SK-N-SH (cell line): ENCODE measurements around the gene NRG3. TPM values are rescaled to one million over a fixed set of nuclear protein-coding genes. Genes with fewer than 3 reads are reported as not detected.

Source experiments
- CTCF ChIA-PET: fragments of 300-600, 350-600 bp; formaldehyde crosslinking; extraction: SDS; loops from one replicate; lab custom pipeline; 2021; lab: Yijun Ruan, JAX
- POLR2A ChIA-PET: fragments of 350-600 bp; sonication (Branson Sonifier 250); formaldehyde crosslinking; extraction: SDS; loops from one replicate; lab custom pipeline; 2020; ENCODE audit warnings: antibody characterized with exemption, inconsistent platforms; lab: Yijun Ruan, JAX
- DNase-seq: peaks from one replicate; pipeline ENCODE4 v3.0.0; 2012
- H2AFZ ChIP-seq: fragments of 200-600 bp; sonication (generic); 2 replicates; pipeline ENCODE4 v1.8.1; 2016; ENCODE audit warnings: antibody characterized with exemption, mild to moderate bottlenecking, low read depth
- H3F3A ChIP-seq: fragments of 200-600 bp; sonication (generic); replicated peaks from 2 replicates; pipeline ENCODE3; 2016; ENCODE audit warnings: antibody characterized with exemption, mild to moderate bottlenecking; ENCODE audit not compliant: insufficient read depth
- H3K27ac ChIP-seq, 2 experiments: fragments of 200-500 bp in 1 of 2; fragments of 200-600 bp in 1 of 2; sonication (Bioruptor generic) in 1 of 2; sonication (generic), shearing (Covaris generic) in 1 of 2; 2 replicates each; pipeline versions ENCODE4 v1.5.1 to v1.6.1; 2014 to 2016; ENCODE audit warnings: low read depth in 2 of 2, inconsistent platforms in 1 of 2, low read length in 1 of 2, mild to moderate bottlenecking in 1 of 2, mixed read lengths in 1 of 2
- H3K27me3 ChIP-seq: fragments of 200-600 bp; sonication (generic), shearing (Covaris generic); 2 replicates; pipeline ENCODE4 v1.6.1; 2016; ENCODE audit warnings: mixed run types; ENCODE audit not compliant: insufficient read depth
- H3K36me3 ChIP-seq, 2 experiments: fragments of 200-500 bp in 1 of 2; fragments of 200-600 bp in 1 of 2; sonication (Bioruptor generic) in 1 of 2; sonication (generic) in 1 of 2; replicated peaks in 1 of 2; 2 replicates each; pipeline versions ENCODE3 to v1.5.1; 2014 to 2016; ENCODE audit warnings: low read length in 1 of 2, mild to moderate bottlenecking in 1 of 2; ENCODE audit not compliant: insufficient read depth in 2 of 2, control insufficient read depth in 1 of 2
- H3K4me1 ChIP-seq, 2 experiments: fragments of 200-500 bp in 1 of 2; fragments of 200-600 bp in 1 of 2; sonication (Bioruptor generic) in 1 of 2; sonication (generic), shearing (Covaris generic) in 1 of 2; 2 replicates each; pipeline versions ENCODE4 v1.5.1 to v1.6.1; 2014 to 2016; ENCODE audit warnings: low read depth in 1 of 2, low read length in 1 of 2, mixed run types in 1 of 2; ENCODE audit not compliant: insufficient read depth in 2 of 2, control insufficient read depth in 1 of 2
- H3K4me2 ChIP-seq: fragments of 200-600 bp; sonication (generic), shearing (Covaris generic); 2 replicates; pipeline ENCODE4 v1.6.1; 2017; ENCODE audit warnings: mixed run types
- H3K4me3 ChIP-seq, 2 experiments: fragments of 200-500 bp in 1 of 2; fragments of 200-600 bp in 1 of 2; sonication (Bioruptor generic) in 1 of 2; sonication (generic), shearing (Covaris generic) in 1 of 2; 2 replicates each; pipeline versions ENCODE4 v1.5.1 to v1.8.1; 2014 to 2016; ENCODE audit warnings: low read depth in 2 of 2, inconsistent platforms in 1 of 2, low read length in 1 of 2, mild to moderate bottlenecking in 1 of 2, mixed read lengths in 1 of 2, moderate library complexity in 1 of 2
- H3K79me2 ChIP-seq: fragments of 200-600 bp; sonication (generic); 2 replicates; pipeline ENCODE4 v1.8.1; 2017; ENCODE audit warnings: mild to moderate bottlenecking; ENCODE audit not compliant: insufficient read depth
- H3K9ac ChIP-seq: fragments of 200-600 bp; sonication (generic); 2 replicates; pipeline ENCODE4 v1.6.1; 2017; ENCODE audit warnings: mixed run types
- H3K9me2 ChIP-seq: fragments of 200-600 bp; sonication (generic); 2 replicates; pipeline ENCODE4 v1.6.1; 2017; ENCODE audit warnings: mixed run types
- H3K9me3 ChIP-seq: fragments of 200-600 bp; sonication (generic); 2 replicates; pipeline ENCODE4 v1.6.1; 2017; ENCODE audit warnings: mixed run types, mild to moderate bottlenecking, moderate library complexity
- H4K20me1 ChIP-seq: fragments of 200-600 bp; sonication (generic); 2 replicates; pipeline ENCODE4 v1.6.1; 2017; ENCODE audit warnings: mild to moderate bottlenecking, mixed run types; ENCODE audit not compliant: insufficient read depth
- CTCF ChIP-seq: fragments of 200-600 bp; sonication (generic); IDR thresholded peaks from 2 replicates; pipeline ENCODE4 v1.6.1; 2017; ENCODE audit warnings: antibody characterized with exemption, mild to moderate bottlenecking, moderate library complexity
- EZH2phosphoT487 ChIP-seq: fragments of 200-600 bp; sonication (generic); IDR thresholded peaks from 2 replicates; pipeline ENCODE4 v1.6.1; 2017; ENCODE audit warnings: low read depth, mixed run types, mild to moderate bottlenecking, antibody characterized with exemption, moderate library complexity, borderline replicate concordance
- FOXJ3 ChIP-seq: sonication (generic); formaldehyde crosslinking; IDR thresholded peaks from 2 replicates; pipeline ENCODE4 v1.5.1; 2020; ENCODE audit warnings: mild to moderate bottlenecking, missing genetic modification reagents
- FOXM1 ChIP-seq: IDR thresholded peaks from 2 replicates; pipeline ENCODE4 v1.4.0; 2012; ENCODE audit warnings: low read depth, mild to moderate bottlenecking
- NRF1 ChIP-seq: IDR thresholded peaks from 2 replicates; pipeline ENCODE4 v1.6.1; 2012; ENCODE audit warnings: low read depth, mild to moderate bottlenecking, low read length
- POLR2AphosphoS5 ChIP-seq: IDR thresholded peaks from 2 replicates; pipeline ENCODE4 v1.6.1; 2012; ENCODE audit warnings: low read depth, low read length
- RAD21 ChIP-seq: IDR thresholded peaks from 2 replicates; pipeline ENCODE4 v1.6.1; 2012; ENCODE audit warnings: mild to moderate bottlenecking, low read length
- RXRA ChIP-seq: IDR thresholded peaks from 2 replicates; pipeline ENCODE4 v1.4.0; 2012; ENCODE audit warnings: low read depth, mild to moderate bottlenecking, borderline replicate concordance
- SIN3A ChIP-seq: IDR thresholded peaks from 2 replicates; pipeline ENCODE4 v1.6.1; 2012; ENCODE audit warnings: low read depth, mild to moderate bottlenecking, low read length, moderate library complexity, borderline replicate concordance
- TEAD4 ChIP-seq: IDR thresholded peaks from 2 replicates; pipeline ENCODE4 v1.4.0; 2012; ENCODE audit warnings: mild to moderate bottlenecking, borderline replicate concordance; ENCODE audit not compliant: insufficient read depth
- USF1 ChIP-seq: IDR thresholded peaks from 2 replicates; pipeline ENCODE4 v1.4.0; 2012; ENCODE audit warnings: low read depth, borderline replicate concordance
- WGBS: methylation state at CpG from one replicate; pipeline ENCODE4 v1.1.6; 2017; ENCODE audit warnings: low lambda C conversion rate; 5-methylcytosine and 5-hydroxymethylcytosine counted together
- polyA plus RNA-seq, 3 experiments: library from polyadenylated mRNA; depleted of rRNA; stranded (reverse); fragments of >200 nt; gene quantifications; 2 replicates each; pipeline ENCODE4 v1.2.3, GENCODE V29; 2012

Gene NRG3
- polyA plus RNA-seq, 1 of the 3 experiments (the other 2 are of a cell fraction) = 0.03 TPM

GRCh38 chr10:81886939-81887338, 11.9 kb downstream of the NRG3 start:
- no peak overlapping the region for H3K4me3 ChIP-seq
- H3K4me1 ChIP-seq = no peaks in the 10 kb centered on the region
- H3K36me3 ChIP-seq = no peaks in the 10 kb centered on the region
- no peak overlapping the region for H3K27ac ChIP-seq
- no peak overlapping the region for H2AFZ ChIP-seq
- H3K79me2 ChIP-seq = no peaks in the 10 kb centered on the region
- no peaks in the 10 kb centered on the region for H4K20me1 ChIP-seq
- TF ChIP-seq NRF1 (no peak), EZH2phosphoT487 (no peak), POLR2AphosphoS5 (no peak), RXRA (no peak), SIN3A (no peak), RAD21 (no peak), TEAD4 (no peak), FOXM1 (no peak), CTCF (no peak), USF1 (no peak)
- H3K9me2 ChIP-seq = no peaks in the 10 kb centered on the region
- ChIA-PET CTCF (no interaction called here), POLR2A (no interaction called here)
- H3K9ac ChIP-seq = no peak overlapping the region
- DNase-seq = no peak
- no peaks in the 10 kb centered on the region for H3K9me3 ChIP-seq
- H3K4me2 ChIP-seq = no peak overlapping the region
- no peaks in the 10 kb centered on the region for H3F3A ChIP-seq
- no peaks in the 10 kb centered on the region for H3K27me3 ChIP-seq

- Histone ChIP-seq H3K9me3 (no peaks in the 10 kb centered on the region), H4K20me1 (no peaks in the 10 kb centered on the region), H3K27ac (no peak overlapping the region), H3K9me2 (no peaks in the 10 kb centered on the region), H3K79me2 (no peaks in the 10 kb centered on the region), H3K9ac (no peak overlapping the region), H3F3A (no peaks in the 10 kb centered on the region), H2AFZ (no peak overlapping the region), H3K27me3 (no peaks in the 10 kb centered on the region), H3K4me2 (no peak overlapping the region), H3K4me3 (no peak overlapping the region), H3K36me3 (no peaks in the 10 kb centered on the region), H3K4me1 (no peaks in the 10 kb centered on the region)
- no peak for TF ChIP-seq FOXJ3 (CRISPR knock-in tag)
- ChIA-PET POLR2A (no interaction called here), CTCF (interaction anchor here (1.0 kb wide), 1 partner anchor 11 kb away, joined by 3 read pairs; no protein-coding TSS in a partner anchor)
- no peak for DNase-seq
- 33% methylated on average over 7 of the region's 7 CpGs for WGBS
These were observed 14.3 kb downstream of the NRG3 start for GRCh38 chr10:81889181-81889769.
